SK-N-SH (cell line): ENCODE results near the gene P3H3. TPM values are rescaled to one million over a fixed set of nuclear protein-coding genes. Genes with fewer than 3 reads are reported as not detected.

Experiments
- CTCF ChIA-PET: fragments of 300-600, 350-600 bp; formaldehyde crosslinking; extraction: SDS; loops from one replicate; lab custom pipeline; 2021; lab: Yijun Ruan, JAX
- POLR2A ChIA-PET: fragments of 350-600 bp; sonication (Branson Sonifier 250); formaldehyde crosslinking; extraction: SDS; loops from one replicate; lab custom pipeline; 2020; ENCODE audit warnings: antibody characterized with exemption, inconsistent platforms; lab: Yijun Ruan, JAX
- DNase-seq: peaks from one replicate; pipeline ENCODE4 v3.0.0; 2012
- H2AFZ ChIP-seq: fragments of 200-600 bp; sonication (generic); 2 replicates; pipeline ENCODE4 v1.8.1; 2016; ENCODE audit warnings: antibody characterized with exemption, mild to moderate bottlenecking, low read depth
- H3F3A ChIP-seq: fragments of 200-600 bp; sonication (generic); replicated peaks from 2 replicates; pipeline ENCODE3; 2016; ENCODE audit warnings: antibody characterized with exemption, mild to moderate bottlenecking; ENCODE audit not compliant: insufficient read depth
- H3K27ac ChIP-seq, 2 experiments: fragments of 200-500 bp in 1 of 2; fragments of 200-600 bp in 1 of 2; sonication (Bioruptor generic) in 1 of 2; sonication (generic), shearing (Covaris generic) in 1 of 2; 2 replicates each; pipeline versions ENCODE4 v1.5.1 to v1.6.1; 2014 to 2016; ENCODE audit warnings: low read depth in 2 of 2, inconsistent platforms in 1 of 2, low read length in 1 of 2, mild to moderate bottlenecking in 1 of 2, mixed read lengths in 1 of 2
- H3K27me3 ChIP-seq: fragments of 200-600 bp; sonication (generic), shearing (Covaris generic); 2 replicates; pipeline ENCODE4 v1.6.1; 2016; ENCODE audit warnings: mixed run types; ENCODE audit not compliant: insufficient read depth
- H3K36me3 ChIP-seq, 2 experiments: fragments of 200-500 bp in 1 of 2; fragments of 200-600 bp in 1 of 2; sonication (Bioruptor generic) in 1 of 2; sonication (generic) in 1 of 2; replicated peaks in 1 of 2; 2 replicates each; pipeline versions ENCODE3 to v1.5.1; 2014 to 2016; ENCODE audit warnings: low read length in 1 of 2, mild to moderate bottlenecking in 1 of 2; ENCODE audit not compliant: insufficient read depth in 2 of 2, control insufficient read depth in 1 of 2
- H3K4me1 ChIP-seq, 2 experiments: fragments of 200-500 bp in 1 of 2; fragments of 200-600 bp in 1 of 2; sonication (Bioruptor generic) in 1 of 2; sonication (generic), shearing (Covaris generic) in 1 of 2; 2 replicates each; pipeline versions ENCODE4 v1.5.1 to v1.6.1; 2014 to 2016; ENCODE audit warnings: low read depth in 1 of 2, low read length in 1 of 2, mixed run types in 1 of 2; ENCODE audit not compliant: insufficient read depth in 2 of 2, control insufficient read depth in 1 of 2
- H3K4me2 ChIP-seq: fragments of 200-600 bp; sonication (generic), shearing (Covaris generic); 2 replicates; pipeline ENCODE4 v1.6.1; 2017; ENCODE audit warnings: mixed run types
- H3K4me3 ChIP-seq, 2 experiments: fragments of 200-500 bp in 1 of 2; fragments of 200-600 bp in 1 of 2; sonication (Bioruptor generic) in 1 of 2; sonication (generic), shearing (Covaris generic) in 1 of 2; 2 replicates each; pipeline versions ENCODE4 v1.5.1 to v1.8.1; 2014 to 2016; ENCODE audit warnings: low read depth in 2 of 2, inconsistent platforms in 1 of 2, low read length in 1 of 2, mild to moderate bottlenecking in 1 of 2, mixed read lengths in 1 of 2, moderate library complexity in 1 of 2
- H3K79me2 ChIP-seq: fragments of 200-600 bp; sonication (generic); 2 replicates; pipeline ENCODE4 v1.8.1; 2017; ENCODE audit warnings: mild to moderate bottlenecking; ENCODE audit not compliant: insufficient read depth
- H3K9ac ChIP-seq: fragments of 200-600 bp; sonication (generic); 2 replicates; pipeline ENCODE4 v1.6.1; 2017; ENCODE audit warnings: mixed run types
- H3K9me2 ChIP-seq: fragments of 200-600 bp; sonication (generic); 2 replicates; pipeline ENCODE4 v1.6.1; 2017; ENCODE audit warnings: mixed run types
- H3K9me3 ChIP-seq: fragments of 200-600 bp; sonication (generic); 2 replicates; pipeline ENCODE4 v1.6.1; 2017; ENCODE audit warnings: mixed run types, mild to moderate bottlenecking, moderate library complexity
- H4K20me1 ChIP-seq: fragments of 200-600 bp; sonication (generic); 2 replicates; pipeline ENCODE4 v1.6.1; 2017; ENCODE audit warnings: mild to moderate bottlenecking, mixed run types; ENCODE audit not compliant: insufficient read depth
- CHD2 ChIP-seq: fragments of 150-350 bp; IDR thresholded peaks from 2 replicates; pipeline ENCODE4 v1.6.1; 2018; ENCODE audit warnings: low read length; ENCODE audit not compliant: partially characterized antibody
- ELF1 ChIP-seq: IDR thresholded peaks from 2 replicates; pipeline ENCODE4 v1.4.0; 2012
- EP300 ChIP-seq, 2 experiments: IDR thresholded peaks; 2 replicates each; pipeline versions ENCODE4 v1.4.0 to v1.6.1; 2012; ENCODE audit warnings: borderline replicate concordance in 1 of 2, low read depth in 1 of 2, low read length in 1 of 2
- EZH2phosphoT487 ChIP-seq: fragments of 200-600 bp; sonication (generic); IDR thresholded peaks from 2 replicates; pipeline ENCODE4 v1.6.1; 2017; ENCODE audit warnings: low read depth, mixed run types, mild to moderate bottlenecking, antibody characterized with exemption, moderate library complexity, borderline replicate concordance
- GABPA ChIP-seq: IDR thresholded peaks from 2 replicates; pipeline ENCODE4 v1.4.0; 2012; ENCODE audit warnings: low read depth, mild to moderate bottlenecking
- GATA2 ChIP-seq: sonication (generic); formaldehyde crosslinking; IDR thresholded peaks from 2 replicates; pipeline ENCODE4 v1.5.0; 2020; ENCODE audit warnings: mild to moderate bottlenecking, missing genetic modification reagents
- JUND ChIP-seq: IDR thresholded peaks from 2 replicates; pipeline ENCODE4 v1.4.0; 2012
- MXI1 ChIP-seq: IDR thresholded peaks from 2 replicates; pipeline ENCODE4 v1.6.1; 2012; ENCODE audit warnings: mild to moderate bottlenecking, low read depth, low read length, improper control_type of control experiment
- NRF1 ChIP-seq: IDR thresholded peaks from 2 replicates; pipeline ENCODE4 v1.6.1; 2012; ENCODE audit warnings: low read depth, mild to moderate bottlenecking, low read length
- POLR2AphosphoS5 ChIP-seq: IDR thresholded peaks from 2 replicates; pipeline ENCODE4 v1.6.1; 2012; ENCODE audit warnings: low read depth, low read length
- SIN3A ChIP-seq: IDR thresholded peaks from 2 replicates; pipeline ENCODE4 v1.6.1; 2012; ENCODE audit warnings: low read depth, mild to moderate bottlenecking, low read length, moderate library complexity, borderline replicate concordance
- SMC3 ChIP-seq: IDR thresholded peaks from 2 replicates; pipeline ENCODE4 v1.6.1; 2012; ENCODE audit warnings: low read depth, low read length, improper control_type of control experiment
- TCF12 ChIP-seq: IDR thresholded peaks from 2 replicates; pipeline ENCODE4 v1.4.0; 2012
- WGBS: methylation state at CpG from one replicate; pipeline ENCODE4 v1.1.6; 2017; ENCODE audit warnings: low lambda C conversion rate; 5-methylcytosine and 5-hydroxymethylcytosine counted together
- polyA plus RNA-seq, 3 experiments: library from polyadenylated mRNA; depleted of rRNA; stranded (reverse); fragments of >200 nt; gene quantifications; 2 replicates each; pipeline ENCODE4 v1.2.3, GENCODE V29; 2012
- TF ChIP-seq, protein P1 (sequence below): fragments of 200-600 bp; sonication (generic); IDR thresholded peaks from 2 replicates; pipeline ENCODE4 v1.6.1; 2017; ENCODE audit warnings: antibody characterized with exemption, mild to moderate bottlenecking, moderate library complexity
- TF ChIP-seq, protein P2 (sequence below): IDR thresholded peaks from 2 replicates; pipeline ENCODE4 v1.4.0; 2012; ENCODE audit warnings: low read depth, borderline replicate concordance
- TF ChIP-seq, protein P3 (sequence below): fragments of 150-350 bp; IDR thresholded peaks from 2 replicates; pipeline ENCODE4 v1.6.1; 2017; ENCODE audit warnings: antibody characterized with exemption, low read length, low read depth, borderline replicate concordance
- TF ChIP-seq, protein P4 (sequence below): IDR thresholded peaks from 2 replicates; pipeline ENCODE4 v1.6.1; 2012; ENCODE audit warnings: mild to moderate bottlenecking, low read depth, low read length, moderate library complexity

P3H3 gene
- polyA plus RNA-seq, 1 of the 3 experiments (the other 2 are of a cell fraction), result 74.6 TPM

DNA sequence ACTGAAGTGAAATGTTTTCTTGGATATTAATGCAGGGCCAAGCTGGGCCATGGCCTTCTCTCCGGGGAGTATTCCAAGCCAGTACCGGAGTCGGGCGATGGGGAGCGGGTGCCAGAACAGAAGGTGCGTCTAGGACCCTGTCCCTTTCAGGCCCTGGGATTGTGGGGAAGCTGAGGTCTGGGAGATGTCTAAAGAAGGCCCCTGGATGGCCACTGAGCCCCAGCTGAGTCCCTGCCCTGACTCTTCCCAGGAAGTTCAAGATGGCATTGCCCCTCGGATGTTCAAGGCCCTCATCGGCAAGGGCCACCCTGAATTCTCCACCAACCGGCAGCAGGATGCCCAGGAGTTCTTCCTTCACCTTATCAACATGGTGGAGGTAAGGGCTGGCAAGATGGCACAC, 31.9 kb downstream of the P3H3 start:
- Histone ChIP-seq H3K4me3 (no peak overlapping the region), H3K4me2 (no peak overlapping the region), H3K4me1 (no peaks in the 10 kb centered on the region), H3K27ac (no peak overlapping the region), H3K27me3 (no peaks in the 10 kb centered on the region), H3K9me3 (no peaks in the 10 kb centered on the region), H4K20me1 (no peaks in the 10 kb centered on the region; the same call in 1 of the 2 replicates), H3K9me2 (no peaks in the 10 kb centered on the region), H3K36me3 (peaks cover 40 to 88% of the 10 kb centered on the region in 2 experiments), H3K79me2 (peaks cover 9% of the 10 kb centered on the region), H3K9ac (no peak overlapping the region), H3F3A (peaks cover 4% of the 10 kb centered on the region), H2AFZ (no peak overlapping the region)
- 100% methylated on average over 4 of the region's 9 CpGs for WGBS
- ChIA-PET POLR2A (no interaction called here), CTCF (interaction anchor here (1.9 to 2.4 kb wide), 3 partner anchors 9 to 24 kb away, joined by 8 to 13 read pairs (median 12); partner anchors contain the start of gene SPSB2)
- no peak for TF ChIP-seq SIN3A
- no peak for TF ChIP-seq EP300 (IDR thresholded peaks at IDR 0.05; ENCODE audit: borderline replicate concordance in 1 of 2, low read depth in 1 of 2, low read length in 1 of 2)
- no peak for TF ChIP-seq GABPA
- no peak for TF ChIP-seq NRF1
- TF ChIP-seq, protein P1, sequence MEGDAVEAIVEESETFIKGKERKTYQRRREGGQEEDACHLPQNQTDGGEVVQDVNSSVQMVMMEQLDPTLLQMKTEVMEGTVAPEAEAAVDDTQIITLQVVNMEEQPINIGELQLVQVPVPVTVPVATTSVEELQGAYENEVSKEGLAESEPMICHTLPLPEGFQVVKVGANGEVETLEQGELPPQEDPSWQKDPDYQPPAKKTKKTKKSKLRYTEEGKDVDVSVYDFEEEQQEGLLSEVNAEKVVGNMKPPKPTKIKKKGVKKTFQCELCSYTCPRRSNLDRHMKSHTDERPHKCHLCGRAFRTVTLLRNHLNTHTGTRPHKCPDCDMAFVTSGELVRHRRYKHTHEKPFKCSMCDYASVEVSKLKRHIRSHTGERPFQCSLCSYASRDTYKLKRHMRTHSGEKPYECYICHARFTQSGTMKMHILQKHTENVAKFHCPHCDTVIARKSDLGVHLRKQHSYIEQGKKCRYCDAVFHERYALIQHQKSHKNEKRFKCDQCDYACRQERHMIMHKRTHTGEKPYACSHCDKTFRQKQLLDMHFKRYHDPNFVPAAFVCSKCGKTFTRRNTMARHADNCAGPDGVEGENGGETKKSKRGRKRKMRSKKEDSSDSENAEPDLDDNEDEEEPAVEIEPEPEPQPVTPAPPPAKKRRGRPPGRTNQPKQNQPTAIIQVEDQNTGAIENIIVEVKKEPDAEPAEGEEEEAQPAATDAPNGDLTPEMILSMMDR, result no peak
- no peak for TF ChIP-seq CHD2
- TF ChIP-seq, protein P2, sequence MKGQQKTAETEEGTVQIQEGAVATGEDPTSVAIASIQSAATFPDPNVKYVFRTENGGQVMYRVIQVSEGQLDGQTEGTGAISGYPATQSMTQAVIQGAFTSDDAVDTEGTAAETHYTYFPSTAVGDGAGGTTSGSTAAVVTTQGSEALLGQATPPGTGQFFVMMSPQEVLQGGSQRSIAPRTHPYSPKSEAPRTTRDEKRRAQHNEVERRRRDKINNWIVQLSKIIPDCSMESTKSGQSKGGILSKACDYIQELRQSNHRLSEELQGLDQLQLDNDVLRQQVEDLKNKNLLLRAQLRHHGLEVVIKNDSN, result no peak
- TF ChIP-seq ELF1, result no peak
- TF ChIP-seq, protein P3, sequence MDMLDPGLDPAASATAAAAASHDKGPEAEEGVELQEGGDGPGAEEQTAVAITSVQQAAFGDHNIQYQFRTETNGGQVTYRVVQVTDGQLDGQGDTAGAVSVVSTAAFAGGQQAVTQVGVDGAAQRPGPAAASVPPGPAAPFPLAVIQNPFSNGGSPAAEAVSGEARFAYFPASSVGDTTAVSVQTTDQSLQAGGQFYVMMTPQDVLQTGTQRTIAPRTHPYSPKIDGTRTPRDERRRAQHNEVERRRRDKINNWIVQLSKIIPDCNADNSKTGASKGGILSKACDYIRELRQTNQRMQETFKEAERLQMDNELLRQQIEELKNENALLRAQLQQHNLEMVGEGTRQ, result no peak
- TF ChIP-seq EZH2phosphoT487, result no peak
- TF ChIP-seq POLR2AphosphoS5, result no peak
- no peak for TF ChIP-seq MXI1
- no peak for TF ChIP-seq TCF12
- no peak for TF ChIP-seq GATA2
- TF ChIP-seq JUND, result no peak
- TF ChIP-seq, protein P4, sequence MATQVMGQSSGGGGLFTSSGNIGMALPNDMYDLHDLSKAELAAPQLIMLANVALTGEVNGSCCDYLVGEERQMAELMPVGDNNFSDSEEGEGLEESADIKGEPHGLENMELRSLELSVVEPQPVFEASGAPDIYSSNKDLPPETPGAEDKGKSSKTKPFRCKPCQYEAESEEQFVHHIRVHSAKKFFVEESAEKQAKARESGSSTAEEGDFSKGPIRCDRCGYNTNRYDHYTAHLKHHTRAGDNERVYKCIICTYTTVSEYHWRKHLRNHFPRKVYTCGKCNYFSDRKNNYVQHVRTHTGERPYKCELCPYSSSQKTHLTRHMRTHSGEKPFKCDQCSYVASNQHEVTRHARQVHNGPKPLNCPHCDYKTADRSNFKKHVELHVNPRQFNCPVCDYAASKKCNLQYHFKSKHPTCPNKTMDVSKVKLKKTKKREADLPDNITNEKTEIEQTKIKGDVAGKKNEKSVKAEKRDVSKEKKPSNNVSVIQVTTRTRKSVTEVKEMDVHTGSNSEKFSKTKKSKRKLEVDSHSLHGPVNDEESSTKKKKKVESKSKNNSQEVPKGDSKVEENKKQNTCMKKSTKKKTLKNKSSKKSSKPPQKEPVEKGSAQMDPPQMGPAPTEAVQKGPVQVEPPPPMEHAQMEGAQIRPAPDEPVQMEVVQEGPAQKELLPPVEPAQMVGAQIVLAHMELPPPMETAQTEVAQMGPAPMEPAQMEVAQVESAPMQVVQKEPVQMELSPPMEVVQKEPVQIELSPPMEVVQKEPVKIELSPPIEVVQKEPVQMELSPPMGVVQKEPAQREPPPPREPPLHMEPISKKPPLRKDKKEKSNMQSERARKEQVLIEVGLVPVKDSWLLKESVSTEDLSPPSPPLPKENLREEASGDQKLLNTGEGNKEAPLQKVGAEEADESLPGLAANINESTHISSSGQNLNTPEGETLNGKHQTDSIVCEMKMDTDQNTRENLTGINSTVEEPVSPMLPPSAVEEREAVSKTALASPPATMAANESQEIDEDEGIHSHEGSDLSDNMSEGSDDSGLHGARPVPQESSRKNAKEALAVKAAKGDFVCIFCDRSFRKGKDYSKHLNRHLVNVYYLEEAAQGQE, result no peak
- no peak for TF ChIP-seq SMC3
- DNase-seq, result no peak
